Neural cell (in vitro differentiated cells): Measurements from ENCODE around the gene SPAG16.

Source experiments
- EP300 ChIP-seq: fragments of 450-650 bp; conservative IDR thresholded peaks from 2 replicates; pipeline ENCODE4 v1.6.1; 2014; ENCODE audit warnings: antibody characterized with exemption, mild to moderate bottlenecking, moderate library complexity; ENCODE audit not compliant: poor library complexity, severe bottlenecking
- EZH2 ChIP-seq: fragments of 200-600, 300-800 bp; shearing (Covaris generic), sonication (generic); IDR thresholded peaks from 2 replicates; pipeline ENCODE4 v1.6.1; 2014; ENCODE audit warnings: antibody characterized with exemption, low read length, borderline replicate concordance, mild to moderate bottlenecking; ENCODE audit not compliant: insufficient read depth, poor library complexity, severe bottlenecking
- MXI1 ChIP-seq: fragments of 450-650 bp; conservative IDR thresholded peaks from 2 replicates; pipeline ENCODE4 v1.6.1; 2014; ENCODE audit warnings: antibody characterized with exemption, mild to moderate bottlenecking; ENCODE audit not compliant: poor library complexity, severe bottlenecking
- POLR2AphosphoS5 ChIP-seq: IDR thresholded peaks from 2 replicates; pipeline ENCODE4 v1.6.1; 2012
- RAD21 ChIP-seq: fragments of 450-650 bp; conservative IDR thresholded peaks from 2 replicates; pipeline ENCODE4 v1.6.1; 2014; ENCODE audit warnings: antibody characterized with exemption, mild to moderate bottlenecking, moderate library complexity
- SMC3 ChIP-seq: fragments of 450-650 bp; conservative IDR thresholded peaks from 2 replicates; pipeline ENCODE4 v1.6.1; 2014; ENCODE audit warnings: antibody characterized with exemption, mild to moderate bottlenecking, moderate library complexity; ENCODE audit not compliant: poor library complexity
- TAF1 ChIP-seq: IDR thresholded peaks from 2 replicates; pipeline ENCODE4 v1.6.1; 2012; ENCODE audit warnings: low read depth
- TF ChIP-seq, protein P1 (sequence below): fragments of 450-650 bp; IDR thresholded peaks from 2 replicates; pipeline ENCODE4 v1.5.1; 2014; ENCODE audit warnings: antibody characterized with exemption, mild to moderate bottlenecking, moderate library complexity; ENCODE audit not compliant: poor library complexity, severe bottlenecking
- TF ChIP-seq, protein P2 (sequence below): IDR thresholded peaks from 2 replicates; pipeline ENCODE4 v1.6.1; 2012; ENCODE audit warnings: borderline replicate concordance

DNA sequence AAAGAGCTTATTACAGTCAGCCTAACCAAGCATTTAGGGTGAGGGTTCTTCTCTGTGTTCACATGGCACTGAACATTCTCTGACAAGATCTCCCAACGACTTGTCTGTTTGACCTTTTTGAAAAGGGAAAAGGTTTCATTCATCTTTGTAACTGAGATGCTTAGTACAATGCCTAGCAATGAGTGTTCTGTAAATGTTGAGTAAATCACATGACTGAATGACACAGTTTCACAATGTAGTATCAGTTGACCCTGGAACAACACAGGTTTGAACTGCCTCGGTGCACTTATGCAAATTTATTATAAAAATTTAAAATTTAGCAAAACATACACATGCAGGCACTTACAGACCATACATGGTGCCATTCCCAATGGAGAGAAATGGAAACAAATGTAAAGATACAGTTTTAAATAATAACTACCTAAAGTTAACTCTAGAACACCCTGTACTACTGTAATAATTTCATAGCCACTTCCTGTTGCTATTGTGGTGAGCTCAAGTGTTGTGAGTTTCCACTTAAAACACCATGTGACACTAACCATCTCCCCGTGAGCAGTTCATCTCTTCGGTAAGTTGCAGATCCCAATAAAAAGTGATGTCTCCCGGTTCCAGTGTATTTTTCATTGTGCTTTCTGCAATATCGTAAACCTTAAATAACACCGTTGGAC, 1092.5 kb downstream of the SPAG16 start:
- TF ChIP-seq, protein P1, sequence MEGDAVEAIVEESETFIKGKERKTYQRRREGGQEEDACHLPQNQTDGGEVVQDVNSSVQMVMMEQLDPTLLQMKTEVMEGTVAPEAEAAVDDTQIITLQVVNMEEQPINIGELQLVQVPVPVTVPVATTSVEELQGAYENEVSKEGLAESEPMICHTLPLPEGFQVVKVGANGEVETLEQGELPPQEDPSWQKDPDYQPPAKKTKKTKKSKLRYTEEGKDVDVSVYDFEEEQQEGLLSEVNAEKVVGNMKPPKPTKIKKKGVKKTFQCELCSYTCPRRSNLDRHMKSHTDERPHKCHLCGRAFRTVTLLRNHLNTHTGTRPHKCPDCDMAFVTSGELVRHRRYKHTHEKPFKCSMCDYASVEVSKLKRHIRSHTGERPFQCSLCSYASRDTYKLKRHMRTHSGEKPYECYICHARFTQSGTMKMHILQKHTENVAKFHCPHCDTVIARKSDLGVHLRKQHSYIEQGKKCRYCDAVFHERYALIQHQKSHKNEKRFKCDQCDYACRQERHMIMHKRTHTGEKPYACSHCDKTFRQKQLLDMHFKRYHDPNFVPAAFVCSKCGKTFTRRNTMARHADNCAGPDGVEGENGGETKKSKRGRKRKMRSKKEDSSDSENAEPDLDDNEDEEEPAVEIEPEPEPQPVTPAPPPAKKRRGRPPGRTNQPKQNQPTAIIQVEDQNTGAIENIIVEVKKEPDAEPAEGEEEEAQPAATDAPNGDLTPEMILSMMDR: no peak
- TF ChIP-seq, protein P2, sequence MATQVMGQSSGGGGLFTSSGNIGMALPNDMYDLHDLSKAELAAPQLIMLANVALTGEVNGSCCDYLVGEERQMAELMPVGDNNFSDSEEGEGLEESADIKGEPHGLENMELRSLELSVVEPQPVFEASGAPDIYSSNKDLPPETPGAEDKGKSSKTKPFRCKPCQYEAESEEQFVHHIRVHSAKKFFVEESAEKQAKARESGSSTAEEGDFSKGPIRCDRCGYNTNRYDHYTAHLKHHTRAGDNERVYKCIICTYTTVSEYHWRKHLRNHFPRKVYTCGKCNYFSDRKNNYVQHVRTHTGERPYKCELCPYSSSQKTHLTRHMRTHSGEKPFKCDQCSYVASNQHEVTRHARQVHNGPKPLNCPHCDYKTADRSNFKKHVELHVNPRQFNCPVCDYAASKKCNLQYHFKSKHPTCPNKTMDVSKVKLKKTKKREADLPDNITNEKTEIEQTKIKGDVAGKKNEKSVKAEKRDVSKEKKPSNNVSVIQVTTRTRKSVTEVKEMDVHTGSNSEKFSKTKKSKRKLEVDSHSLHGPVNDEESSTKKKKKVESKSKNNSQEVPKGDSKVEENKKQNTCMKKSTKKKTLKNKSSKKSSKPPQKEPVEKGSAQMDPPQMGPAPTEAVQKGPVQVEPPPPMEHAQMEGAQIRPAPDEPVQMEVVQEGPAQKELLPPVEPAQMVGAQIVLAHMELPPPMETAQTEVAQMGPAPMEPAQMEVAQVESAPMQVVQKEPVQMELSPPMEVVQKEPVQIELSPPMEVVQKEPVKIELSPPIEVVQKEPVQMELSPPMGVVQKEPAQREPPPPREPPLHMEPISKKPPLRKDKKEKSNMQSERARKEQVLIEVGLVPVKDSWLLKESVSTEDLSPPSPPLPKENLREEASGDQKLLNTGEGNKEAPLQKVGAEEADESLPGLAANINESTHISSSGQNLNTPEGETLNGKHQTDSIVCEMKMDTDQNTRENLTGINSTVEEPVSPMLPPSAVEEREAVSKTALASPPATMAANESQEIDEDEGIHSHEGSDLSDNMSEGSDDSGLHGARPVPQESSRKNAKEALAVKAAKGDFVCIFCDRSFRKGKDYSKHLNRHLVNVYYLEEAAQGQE: no peak
- TF ChIP-seq EP300 (no peak), EZH2 (no peak), TAF1 (no peak), RAD21 (no peak), MXI1 (no peak), POLR2AphosphoS5 (no peak), SMC3 (no peak)
